Stimulated activated CD8-positive, alpha-beta memory T cell treated with anti-CD3 and anti-CD28 coated beads, Interleukin-12 subunit alpha, Interleukin-12 subunit beta, amount 100 ng/mL, for 1 hour (primary cell): ENCODE measurements around the gene MYOT.

Experiments used
- DNase-seq: peaks from one replicate; pipeline ENCODE4 v3.0.0-alpha.2; 2020; ENCODE audit warnings: low read depth

The MYOT gene

GRCh38 chr5:137902408-137903133, 34.9 kb downstream of the MYOT start:
- no peak for DNase-seq

- DNase-seq, result no peak
Observed at GRCh38 chr5:137914758-137915157, 47.1 kb downstream of the MYOT start.

- no peak for DNase-seq
Observed at GRCh38 chr5:137916923-137917322, 49.3 kb downstream of the MYOT start.

- no peak for DNase-seq
Observed at GRCh38 chr5:137921931-137922330, 54.3 kb downstream of the MYOT start.

- no peak for DNase-seq
Observed at GRCh38 chr5:137923856-137924255, 56.2 kb downstream of the MYOT start.

- DNase-seq, result no peak
Observed at GRCh38 chr5:137932800-137933199, 65.1 kb downstream of the MYOT start.

GRCh38 chr5:137933491-137933911, 65.8 kb downstream of the MYOT start:
- no peak for DNase-seq

GRCh38 chr5:137935190-137935589, 67.5 kb downstream of the MYOT start:
- no peak for DNase-seq

- no peak for DNase-seq
Observed at GRCh38 chr5:137935694-137936093, 68.0 kb downstream of the MYOT start.
